ENCODE measurements around the gene PLP2.
"Not testable (repeated sequence)": the region's sequence is repeated elsewhere in the genome, so short reads cannot be mapped to it uniquely, and the experiment has no call there.

PLP2 gene

DNA sequence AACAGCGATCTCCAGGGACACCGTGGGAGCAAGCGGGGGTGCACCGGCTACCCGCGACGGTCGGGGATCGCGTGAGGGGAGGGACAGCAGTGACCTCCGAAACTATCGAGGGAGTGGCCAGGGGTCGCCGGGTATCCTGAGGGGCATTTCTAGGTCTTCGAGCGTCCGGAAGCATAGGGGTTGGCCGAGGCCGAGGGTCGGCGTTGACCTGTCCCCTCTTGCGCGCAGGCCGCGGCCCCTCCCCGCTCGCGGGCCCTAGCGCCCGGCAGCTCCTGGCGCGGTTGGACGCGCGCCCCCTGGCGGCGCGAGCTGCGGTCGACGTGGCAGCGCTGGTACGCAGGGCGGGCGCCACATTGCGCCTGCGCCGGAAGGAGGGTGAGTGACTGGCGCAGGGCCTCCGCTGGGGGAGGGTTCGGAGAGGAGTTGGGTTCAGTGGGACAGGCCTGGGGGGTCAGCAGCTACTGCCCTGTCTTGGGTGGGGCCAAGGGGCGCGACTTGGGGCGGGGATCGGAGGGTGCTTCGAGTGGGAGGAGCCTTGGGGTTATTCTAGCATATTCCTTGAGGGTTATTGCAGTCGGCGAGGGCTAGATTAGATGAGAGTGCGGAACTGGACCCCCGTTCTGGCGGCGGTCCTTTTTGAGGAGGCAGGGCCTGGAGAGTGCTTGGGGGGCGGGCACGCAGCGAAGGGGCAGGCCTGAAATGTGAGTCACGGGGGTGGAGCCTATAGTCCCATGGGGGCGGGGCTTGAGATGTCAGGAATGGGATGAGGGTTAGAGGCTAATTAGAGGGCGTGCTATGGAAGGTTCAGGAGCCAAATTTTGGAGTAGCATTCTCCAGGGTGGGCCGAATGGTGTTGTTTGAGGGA lies 7.9 kb upstream of the PLP2 start:
- DNase-seq (ENCODE audit: low read depth, low spot score), result peak; percentile 91

GRCh38 chrX:49164589-49165360 lies 6.9 kb upstream of the PLP2 start:
- no peak for DNase-seq (ENCODE audit: low read depth, low spot score)

- DNase-seq (ENCODE audit: low read depth, low spot score), result peak; percentile 84
Observed at GRCh38 chrX:49165901-49166881, 5.5 kb upstream of the PLP2 start.

DNA sequence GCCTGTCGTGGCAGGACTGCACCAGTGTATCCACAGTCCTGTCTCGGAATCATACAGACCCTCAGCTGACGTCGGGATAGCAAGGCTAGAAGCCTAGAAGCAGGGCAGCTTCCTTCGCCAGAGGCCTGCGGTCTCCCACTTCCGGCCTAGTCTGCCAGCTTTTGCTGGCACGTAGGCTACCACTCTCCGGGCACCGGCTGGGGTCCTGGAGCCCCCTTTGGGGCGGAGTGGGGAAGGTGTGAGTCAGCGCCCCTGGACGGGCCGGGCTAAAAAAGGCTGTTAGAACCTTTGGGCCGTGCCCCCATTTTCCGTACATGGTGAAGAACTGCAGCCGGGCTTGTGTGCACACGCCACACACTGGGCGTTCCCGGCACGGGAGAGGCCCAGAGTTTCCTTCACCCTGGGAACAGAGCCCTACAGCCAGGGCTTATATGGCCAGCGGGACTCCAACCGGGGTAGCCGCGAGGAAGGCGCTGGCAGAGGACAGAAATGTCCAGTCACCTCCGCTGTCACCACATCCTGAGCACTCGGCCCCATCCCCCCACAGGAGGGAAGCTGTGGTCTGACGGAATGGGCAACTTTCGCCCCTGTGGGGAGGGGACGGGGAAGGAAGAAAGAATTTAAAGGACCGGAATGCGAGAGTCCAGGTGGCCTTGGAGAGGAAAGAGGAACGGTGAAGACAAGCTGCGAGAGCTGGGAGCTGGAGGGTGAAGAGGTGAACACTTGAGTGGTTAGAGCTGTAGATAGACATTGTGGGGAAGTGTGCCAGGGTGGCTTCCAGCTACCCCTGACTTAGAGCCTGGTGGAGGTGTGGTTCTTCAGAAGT lies 4.6 kb upstream of the PLP2 start:
- DNase-seq (ENCODE audit: low read depth, low spot score), result peak; percentile 91

GRCh38 chrX:49167740-49168108 lies 4.0 kb upstream of the PLP2 start:
- DNase-seq (ENCODE audit: low read depth, low spot score), result no peak

GRCh38 chrX:49172280-49172780 lies 632 bp downstream of the PLP2 start:
- DNase-seq (ENCODE audit: low read depth, low spot score), result peak; percentile 58

- not testable (repeated sequence) for DNase-seq (ENCODE audit: low read depth, low spot score)
Observed at GRCh38 chrX:49173544-49173943, 1.8 kb downstream of the PLP2 start.

DNA sequence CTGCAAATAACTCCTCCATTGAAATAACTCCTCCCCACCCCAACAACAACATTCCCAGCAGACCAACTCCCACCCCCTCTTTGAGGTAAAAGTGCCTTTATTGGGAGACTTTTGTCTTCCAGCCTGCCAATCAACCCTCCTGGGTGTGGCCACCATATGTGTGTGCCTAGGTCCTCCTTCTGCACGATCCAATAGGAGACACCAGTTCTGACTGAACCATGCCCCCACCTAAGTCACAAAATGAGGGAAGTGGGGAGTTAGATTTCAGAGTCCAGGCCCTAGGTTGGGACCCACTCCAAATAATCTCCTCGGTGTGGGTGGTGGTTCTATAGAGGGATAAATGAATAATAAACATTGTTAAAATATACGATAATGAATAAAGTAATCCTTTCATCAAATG lies 3.0 kb downstream of the PLP2 start:
- DNase-seq (ENCODE audit: low read depth, low spot score), result no peak

DNA sequence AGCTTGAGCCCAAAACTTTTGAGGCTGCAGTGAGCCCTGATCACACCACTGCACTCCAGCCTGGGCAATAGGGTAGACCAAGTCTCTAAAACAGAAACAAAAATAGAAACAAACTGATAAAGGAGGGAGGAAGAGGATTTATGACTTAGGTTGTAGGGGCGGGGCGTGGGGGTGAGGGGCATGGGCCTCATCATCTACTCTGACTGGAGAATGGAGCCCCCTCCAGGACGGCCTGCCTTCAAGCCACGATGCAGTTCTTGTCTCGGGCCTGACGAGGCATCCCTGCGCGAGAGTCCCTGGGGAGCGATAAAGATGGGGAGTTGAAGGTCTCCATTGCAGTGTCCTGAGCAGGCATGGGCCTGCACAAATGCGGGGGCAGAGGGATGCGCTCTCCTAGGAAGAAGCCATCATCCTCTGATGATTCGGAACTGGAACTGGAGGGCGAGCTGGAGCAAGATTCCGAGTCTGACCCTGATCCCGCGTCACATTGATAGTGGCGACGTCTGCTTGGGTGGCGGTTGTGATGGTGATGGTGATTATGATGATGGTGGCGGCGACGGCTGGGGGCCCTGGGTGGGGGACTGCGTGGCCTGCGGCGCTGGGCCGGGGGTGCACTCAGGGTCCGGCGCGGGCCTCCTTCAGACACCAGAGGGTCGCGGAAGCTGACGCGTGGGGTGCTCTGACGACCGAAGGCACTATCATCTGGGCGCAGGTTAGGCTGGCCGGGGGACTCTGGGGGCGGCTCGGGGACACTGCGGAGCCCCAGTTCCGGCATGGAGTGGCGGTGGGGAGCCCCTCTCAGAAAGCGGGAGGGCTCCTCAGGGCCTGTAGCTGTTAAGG lies 4.0 kb downstream of the PLP2 start:
- DNase-seq (ENCODE audit: low read depth, low spot score), result no peak

DNA sequence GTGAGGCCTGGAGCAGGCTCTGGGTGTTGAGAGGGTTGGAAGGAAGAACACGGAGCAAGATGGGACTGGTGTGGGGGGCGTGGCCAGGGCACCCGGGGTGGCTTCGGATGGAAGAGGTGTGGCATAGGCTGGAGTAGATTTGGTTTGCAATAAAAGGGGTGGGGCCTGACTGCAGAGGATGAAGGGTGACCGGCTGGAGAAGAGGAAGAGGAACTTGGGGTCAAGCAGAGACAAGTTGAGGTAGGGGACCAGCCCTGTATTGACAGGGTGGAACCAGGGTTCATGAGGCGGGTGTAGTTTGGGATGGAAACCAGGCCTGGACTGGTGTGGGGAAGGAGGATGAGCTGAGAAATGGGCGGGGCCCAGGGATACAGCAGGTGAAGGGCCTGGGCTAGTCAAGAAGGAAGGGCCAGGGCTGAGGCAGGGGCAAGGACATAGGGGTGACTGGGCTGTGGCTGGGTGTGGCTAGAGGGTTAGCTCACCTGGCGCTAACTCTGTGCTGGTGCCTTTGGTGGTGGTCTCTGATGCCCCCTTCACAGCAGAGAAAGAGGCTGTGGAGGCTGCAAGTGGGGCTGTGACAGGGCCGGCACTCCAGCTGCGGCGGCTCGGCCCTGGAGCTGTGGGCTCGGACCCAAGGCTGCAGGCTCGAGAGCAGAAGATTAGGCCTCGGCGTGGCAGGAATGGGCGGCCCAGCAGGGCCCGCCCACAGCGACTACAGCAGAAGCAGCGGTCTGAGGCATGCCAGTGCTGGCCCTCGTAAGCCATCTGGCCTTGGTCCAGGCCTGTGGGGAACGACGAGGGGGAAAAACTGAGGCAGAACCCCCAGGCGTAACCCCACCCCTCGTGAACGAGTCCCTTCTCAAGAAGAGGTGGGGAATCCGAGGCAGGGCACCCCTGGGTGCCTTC lies 5.0 kb downstream of the PLP2 start:
- DNase-seq (ENCODE audit: low read depth, low spot score), result no peak

GRCh38 chrX:49177338-49177833 lies 5.7 kb downstream of the PLP2 start:
- no peak for DNase-seq (ENCODE audit: low read depth, low spot score)

GRCh38 chrX:49177873-49178480 lies 6.3 kb downstream of the PLP2 start:
- DNase-seq (ENCODE audit: low read depth, low spot score), result no peak

GRCh38 chrX:49178537-49178936 lies 6.8 kb downstream of the PLP2 start:
- DNase-seq (ENCODE audit: low read depth, low spot score), result no peak

DNA sequence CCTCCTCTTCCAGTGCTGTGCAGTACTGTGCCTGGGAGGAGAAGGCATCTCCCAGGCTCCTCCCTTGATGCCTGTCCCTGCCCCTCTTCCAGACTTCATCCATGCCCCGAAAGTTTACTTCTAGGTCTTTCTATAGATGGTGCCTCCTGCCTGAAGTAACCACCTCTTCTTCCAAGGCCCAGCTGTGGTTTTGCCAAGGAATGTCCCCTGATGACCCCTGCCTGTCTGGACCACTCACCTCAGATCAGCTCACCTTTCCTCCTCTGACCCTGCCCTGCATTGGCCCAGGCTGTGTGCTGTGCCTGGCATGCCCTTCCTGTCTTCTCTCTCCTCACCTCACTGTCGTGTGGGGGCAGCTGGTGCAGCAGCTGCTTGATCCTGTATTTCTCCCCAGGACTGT lies 7.7 kb downstream of the PLP2 start:
- no peak for DNase-seq (ENCODE audit: low read depth, low spot score)

- no peak for DNase-seq (ENCODE audit: low read depth, low spot score)
Observed at GRCh38 chrX:49183701-49184281, 12.1 kb downstream of the PLP2 start.

- DNase-seq (ENCODE audit: low read depth, low spot score), result peak; percentile 92
Observed at GRCh38 chrX:49184294-49185281, 12.9 kb downstream of the PLP2 start.
